GM20431 (cell line): ENCODE data around the gene DRD1.
"Not testable (repeated sequence)": the region's sequence is repeated elsewhere in the genome, so short reads cannot be mapped to it uniquely, and the experiment has no call there.

Source experiments
- in situ Hi-C: fragments of 300-500 bp; cut with MseI, MboI; formaldehyde crosslinking; loops from one replicate; pipeline ENCODE4 v1.15.0; 2020; ENCODE audit warnings: low sequenced_read_pairs; ENCODE audit not compliant: unreplicated experiment

Gene DRD1

DNA sequence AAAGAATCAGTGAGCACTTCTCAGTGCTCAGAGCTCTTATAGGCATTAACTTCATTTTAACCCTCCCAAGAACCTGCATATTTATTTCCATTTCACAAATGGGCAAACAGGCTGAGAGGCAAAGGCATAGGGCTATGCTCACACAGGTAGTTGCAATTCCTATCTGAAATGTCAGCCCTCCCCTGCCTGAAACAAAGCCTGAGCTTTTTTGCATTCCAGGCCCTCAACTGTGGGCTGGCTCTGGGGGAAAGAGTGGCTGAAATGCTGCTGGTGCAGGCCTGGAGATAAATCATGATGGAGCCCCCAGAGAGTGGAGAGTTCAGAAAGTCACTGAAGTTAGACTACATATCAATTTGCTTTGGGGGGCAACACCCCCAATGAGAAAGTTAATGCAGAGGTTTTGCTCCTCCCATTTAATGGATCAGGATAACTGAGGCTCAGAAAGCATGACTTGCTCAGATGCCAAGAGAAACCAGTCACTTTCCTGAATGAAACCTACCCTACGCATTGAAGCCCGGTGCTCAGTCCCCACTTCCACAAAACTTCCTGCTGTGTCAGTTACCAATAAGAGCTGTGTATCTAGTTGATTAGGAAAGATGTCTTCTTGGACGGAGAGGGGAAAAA, 5.6 kb downstream of the DRD1 start:
- in situ Hi-C loops = no loop called here

DNA sequence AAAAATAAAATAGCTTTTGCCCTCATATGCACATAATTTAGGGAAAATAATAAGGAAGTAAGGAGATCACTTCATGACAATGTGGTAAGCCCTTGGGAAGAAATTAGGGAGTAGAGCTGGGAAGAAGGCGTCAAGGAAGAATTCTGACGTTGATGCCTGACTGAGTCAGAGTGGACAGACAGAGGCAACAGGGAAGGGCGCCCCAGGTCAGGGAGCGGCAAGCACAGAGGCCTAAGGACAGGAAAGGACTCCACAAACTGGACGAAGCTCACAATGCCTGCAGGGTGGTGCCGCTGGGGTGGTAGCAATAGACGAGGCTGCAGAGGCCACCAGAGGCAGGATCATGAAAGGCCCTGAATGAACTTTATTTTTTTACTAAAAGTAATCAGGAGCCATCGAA, 7.6 kb downstream of the DRD1 start:
- in situ Hi-C loops = no loop called here

DNA sequence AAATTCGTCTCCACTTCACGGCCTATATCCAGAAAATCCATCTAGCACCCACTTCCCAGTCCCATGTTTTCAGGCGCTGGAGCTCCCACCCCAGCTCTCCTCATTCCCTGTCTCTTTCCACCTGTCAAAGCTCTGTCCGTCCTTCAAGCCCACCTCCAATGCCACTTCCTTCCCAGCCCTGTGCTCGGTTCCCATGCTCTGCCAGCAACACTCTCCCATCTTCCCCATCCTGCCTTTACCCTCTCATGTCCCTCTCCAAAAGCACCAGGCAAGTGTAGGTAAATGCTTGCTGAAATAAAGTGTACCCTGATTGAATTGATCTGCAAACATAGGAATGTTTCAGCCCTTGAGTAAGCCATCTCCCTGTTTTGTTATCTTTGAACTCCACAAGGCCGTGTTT, 9.2 kb downstream of the DRD1 start:
- in situ Hi-C loops = no loop called here

DNA sequence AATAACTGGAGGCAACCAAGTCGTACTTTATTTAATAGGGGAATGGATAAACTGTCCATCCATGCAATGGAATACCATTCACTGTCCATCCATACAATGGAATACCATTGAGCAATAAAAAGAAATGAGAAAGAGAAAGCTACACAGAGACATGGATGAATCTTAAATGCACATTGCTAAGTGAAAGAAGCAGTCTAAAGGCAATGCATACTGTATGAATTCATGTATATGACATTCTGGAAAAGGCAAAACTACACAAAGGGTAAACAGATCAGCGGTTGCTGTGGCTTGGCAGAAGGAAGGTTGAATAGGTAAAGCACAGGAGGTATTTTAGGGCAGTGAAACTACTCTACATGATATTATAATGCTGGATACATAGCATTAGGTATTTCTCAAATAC, 16.2 kb downstream of the DRD1 start:
- in situ Hi-C loops = no loop called here

DNA sequence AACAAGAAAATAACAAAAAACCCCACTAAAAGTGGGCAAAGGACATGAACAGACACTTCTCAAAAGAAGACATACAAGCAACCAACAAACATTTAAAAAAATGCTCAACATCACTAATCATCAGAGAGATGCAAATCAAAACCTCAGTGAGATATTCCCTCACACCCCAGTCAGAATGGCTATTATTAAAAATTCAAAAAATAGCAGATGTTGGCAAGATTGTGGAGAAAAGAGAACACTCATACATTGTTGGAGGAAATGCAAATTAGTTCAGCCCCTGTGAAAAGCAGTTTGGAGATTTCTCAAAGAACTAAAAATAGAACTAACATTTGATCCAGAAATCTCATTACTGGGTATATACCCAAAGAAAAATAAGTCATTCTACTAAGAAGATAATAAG, 19.4 kb downstream of the DRD1 start:
- in situ Hi-C loops = not testable (repeated sequence)

DNA sequence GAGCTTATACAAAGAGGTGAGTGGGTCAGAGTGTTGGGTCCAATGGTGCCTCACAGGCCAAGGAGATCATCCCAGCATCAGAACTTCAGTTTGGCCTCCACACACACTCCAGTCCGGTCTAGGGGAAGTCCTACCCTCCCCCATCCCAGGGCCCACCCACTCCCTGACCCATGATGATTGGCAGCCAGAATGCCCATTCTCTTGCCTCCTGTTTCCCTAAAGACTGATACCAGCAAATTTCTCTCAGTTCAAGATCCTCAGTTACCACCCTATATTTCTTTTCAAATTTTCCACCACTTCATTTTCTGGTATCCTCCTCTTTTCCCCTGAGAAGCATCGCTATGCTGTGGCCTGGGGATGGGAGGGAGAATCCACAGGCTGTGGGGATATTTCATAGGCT, 21.9 kb downstream of the DRD1 start:
- in situ Hi-C loops = no loop called here

DNA sequence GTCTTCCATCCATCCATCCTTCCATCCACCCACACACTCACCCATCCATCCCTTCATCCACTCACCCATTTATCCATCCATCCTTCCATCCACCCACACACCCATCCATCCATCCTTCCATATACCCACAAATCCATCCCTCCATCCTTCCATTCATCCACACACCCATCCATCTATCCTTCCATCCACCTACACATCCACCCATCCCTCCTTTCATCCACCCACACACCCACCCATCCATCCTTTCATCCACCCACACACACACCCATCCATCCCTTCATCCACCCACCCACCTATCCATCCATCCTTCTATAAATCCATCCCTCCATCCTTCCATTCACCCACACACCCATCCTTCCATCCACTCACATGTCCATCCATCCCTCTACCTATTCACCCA, 23.6 kb downstream of the DRD1 start:
- in situ Hi-C loops = no loop called here

DNA sequence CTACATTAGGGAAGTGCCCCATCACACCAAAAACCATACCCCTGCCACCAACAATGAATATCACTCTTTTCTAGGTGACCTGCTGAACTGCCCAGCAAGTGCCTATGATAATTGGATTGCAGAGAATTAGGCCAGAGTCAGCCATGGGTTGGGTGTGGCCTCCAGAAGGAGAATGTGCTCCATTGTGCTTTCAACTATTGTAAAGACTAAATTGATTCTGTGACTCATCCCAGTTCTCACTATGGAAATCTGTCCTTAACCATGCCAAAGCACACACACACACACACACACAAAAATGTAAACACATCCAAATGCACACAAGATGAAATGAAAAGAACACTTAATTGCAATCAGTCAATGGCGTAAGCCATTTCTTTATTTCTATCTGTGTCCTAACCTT, 25.7 kb downstream of the DRD1 start:
- in situ Hi-C loops = no loop called here

DNA sequence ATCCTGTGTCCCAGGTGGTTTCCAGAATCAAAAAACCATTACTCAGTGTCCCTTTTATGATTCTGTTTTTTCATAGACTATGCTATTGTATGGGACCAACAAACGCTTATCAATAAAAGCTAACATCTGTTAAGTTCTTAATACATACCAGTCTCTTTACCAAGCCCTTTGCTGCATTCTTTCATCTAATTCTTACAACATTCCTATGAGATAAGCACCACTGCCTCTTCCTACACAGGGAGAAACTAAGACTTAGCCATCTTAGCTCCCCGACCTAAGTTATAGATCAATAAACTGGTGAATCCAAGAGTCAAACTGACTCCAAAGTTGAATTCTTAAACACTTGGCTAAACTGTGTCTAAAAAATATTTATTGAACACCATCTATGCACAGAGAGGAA, 26.6 kb downstream of the DRD1 start:
- in situ Hi-C loops = no loop called here

DNA sequence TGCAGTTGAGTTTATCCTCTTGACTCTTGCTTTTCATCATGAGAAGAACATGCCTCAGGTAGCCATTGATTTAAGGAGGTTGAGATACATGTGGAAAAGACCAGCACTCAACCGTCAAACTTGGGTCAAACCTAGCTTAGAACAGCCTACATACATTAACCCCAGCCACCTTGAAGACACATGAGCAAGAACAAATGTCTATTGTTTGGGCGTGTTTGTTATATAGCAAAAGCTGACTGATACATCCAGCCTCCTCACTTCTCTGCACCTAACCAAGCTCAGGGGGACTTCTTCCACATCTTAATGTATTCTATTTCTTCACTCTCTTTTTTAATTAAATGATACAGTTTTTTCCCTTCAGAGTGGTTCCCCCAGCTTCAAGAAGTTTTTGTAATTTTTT, 28.7 kb downstream of the DRD1 start:
- in situ Hi-C loops = no loop called here

DNA sequence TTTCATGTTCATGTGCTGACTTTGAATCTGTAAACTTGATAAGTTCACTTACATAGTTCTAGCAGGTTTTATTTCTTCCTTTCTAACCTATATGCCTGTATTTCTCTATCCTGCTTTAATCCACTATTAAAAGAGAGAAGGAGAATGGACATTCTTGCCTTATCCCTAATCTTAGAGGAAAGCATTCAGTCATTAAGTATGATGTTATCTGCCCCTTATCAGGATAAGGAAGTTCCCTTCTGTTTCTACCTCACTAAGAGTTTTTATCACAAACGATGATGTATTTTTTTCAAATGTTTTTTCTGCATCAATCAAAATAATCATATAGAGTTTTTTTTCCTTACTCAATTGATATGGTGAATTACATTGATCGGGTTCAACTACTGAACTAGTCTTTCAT, 33.1 kb downstream of the DRD1 start:
- in situ Hi-C loops = no loop called here

DNA sequence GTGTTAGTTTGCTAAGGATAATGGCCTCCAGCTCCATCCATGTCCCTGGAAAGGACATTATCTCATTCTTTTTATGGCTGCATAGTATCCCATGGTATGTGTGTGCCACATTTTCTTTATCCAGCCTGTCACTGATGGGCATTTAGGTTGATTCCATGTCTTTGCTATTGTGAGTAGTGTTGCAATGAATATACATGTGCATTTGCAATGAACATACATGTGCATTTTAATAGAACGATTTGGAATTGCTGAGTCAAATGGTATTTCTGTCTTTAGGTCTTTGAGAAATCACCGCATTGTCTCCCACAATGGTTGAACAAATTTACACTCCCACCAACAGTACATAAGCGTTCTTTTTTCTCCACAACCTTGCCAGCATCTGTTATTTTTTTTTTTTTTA, 37.7 kb downstream of the DRD1 start:
- in situ Hi-C loops = no loop called here

DNA sequence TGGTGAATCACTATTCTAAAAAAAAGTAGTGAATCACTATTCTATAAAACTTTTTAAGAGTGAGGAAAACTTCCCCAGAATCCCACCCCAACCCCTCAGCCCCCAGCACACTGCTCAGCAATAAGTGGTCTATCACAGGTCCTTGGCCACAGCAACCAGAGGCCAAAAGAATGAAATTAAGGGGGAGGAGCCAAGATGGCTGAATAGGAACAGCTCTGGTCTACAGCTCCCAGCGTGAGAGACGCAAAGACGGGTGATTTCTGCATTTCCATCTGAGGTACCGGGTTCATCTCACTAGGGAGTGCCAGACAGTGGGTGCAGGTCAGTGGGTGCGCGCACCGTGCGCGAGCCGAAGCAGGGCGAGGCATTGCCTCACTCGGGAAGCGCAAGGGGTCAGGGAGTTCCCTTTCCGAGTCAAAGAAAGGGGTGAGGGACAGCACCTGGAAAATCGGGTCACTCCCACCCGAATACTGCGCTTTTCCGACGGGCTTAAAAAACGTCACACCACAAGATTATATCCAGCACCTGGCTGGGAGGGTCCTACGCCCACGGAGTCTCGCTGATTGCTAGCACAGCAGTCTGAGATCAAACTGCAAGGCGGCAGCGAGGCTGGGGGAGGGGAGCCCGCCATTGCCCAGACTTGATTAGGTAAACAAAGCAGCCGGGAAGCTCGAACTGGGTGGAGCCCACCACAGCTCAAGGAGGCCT, 46.2 kb downstream of the DRD1 start:
- in situ Hi-C loops = not testable (repeated sequence)

DNA sequence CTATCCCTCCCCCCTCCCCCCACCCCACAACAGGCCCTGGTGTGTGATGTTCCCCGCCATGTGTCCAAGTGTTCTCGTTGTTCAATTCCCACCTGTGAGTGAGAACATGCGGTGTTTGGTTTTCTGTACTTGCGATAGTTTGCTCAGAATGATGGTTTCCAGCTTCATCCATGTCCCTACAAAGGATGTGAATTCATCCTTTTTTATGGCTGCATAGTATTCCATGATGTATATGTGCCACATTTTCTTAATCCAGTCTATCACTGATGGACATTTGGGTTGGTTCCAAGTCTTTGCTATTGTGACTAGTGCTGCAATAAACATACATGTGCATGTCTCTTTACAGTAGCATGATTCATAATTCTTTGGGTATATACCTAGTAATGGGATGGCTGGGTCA, 48.6 kb downstream of the DRD1 start:
- in situ Hi-C loops = not testable (repeated sequence)

DNA sequence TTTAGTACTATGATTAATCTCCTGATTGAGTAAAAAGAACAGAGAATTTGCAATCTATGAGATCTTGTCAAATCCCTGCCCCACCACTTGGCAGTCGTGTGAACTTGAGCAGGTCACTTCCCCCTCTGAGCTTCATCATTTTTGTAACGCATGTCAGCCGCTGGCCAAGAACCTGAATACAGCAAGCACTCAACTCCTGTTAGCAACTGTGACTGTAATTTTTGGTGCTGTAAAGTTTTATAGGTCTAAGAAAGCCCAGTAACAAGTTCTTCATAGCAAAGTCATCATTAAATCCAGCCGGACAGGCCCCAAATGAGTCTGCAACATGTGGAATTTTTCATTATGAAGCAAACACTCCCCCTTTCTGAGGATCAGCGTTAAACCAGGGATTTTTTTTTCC, 49.4 kb downstream of the DRD1 start:
- in situ Hi-C loops = no loop called here

DNA sequence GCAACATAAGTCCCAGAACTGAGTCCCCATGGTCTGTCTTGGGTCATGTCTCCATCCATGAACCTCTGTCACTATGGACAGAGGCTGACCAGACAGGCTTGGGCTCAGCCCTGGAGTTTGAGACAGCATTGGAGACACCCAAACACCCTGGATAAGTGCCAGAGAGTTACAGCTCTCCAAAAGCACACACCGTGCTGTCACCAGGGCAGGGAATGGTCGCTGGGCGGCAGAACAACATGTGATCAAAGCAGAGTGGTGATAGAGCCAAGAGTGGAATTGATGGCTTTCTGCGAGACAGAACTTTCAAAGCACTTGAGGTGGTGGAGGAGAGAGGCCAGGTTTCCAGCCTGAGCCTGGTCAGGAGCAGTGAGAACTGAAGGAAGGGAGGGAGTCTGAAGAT, 50.1 kb downstream of the DRD1 start:
- in situ Hi-C loops = no loop called here

DNA sequence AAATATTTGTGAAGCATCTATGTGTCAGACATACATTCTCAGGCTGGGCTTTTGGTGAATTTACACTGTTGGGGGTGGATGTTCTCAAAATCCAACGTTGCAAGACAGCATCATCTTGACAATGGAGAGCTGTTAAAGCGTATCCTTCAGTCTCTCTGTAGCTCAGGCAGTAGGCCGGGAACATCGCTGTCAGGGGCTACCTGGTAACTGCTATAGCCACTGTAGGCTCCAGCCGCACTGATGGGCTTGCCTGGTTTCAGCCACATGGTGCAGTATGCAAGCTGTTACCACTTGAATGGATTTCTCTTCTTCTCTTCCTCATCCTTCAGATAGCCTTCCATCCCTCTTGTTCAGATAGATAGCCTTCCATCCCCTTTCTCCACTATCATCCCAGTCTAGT, 51.7 kb downstream of the DRD1 start:
- in situ Hi-C loops = no loop called here

DNA sequence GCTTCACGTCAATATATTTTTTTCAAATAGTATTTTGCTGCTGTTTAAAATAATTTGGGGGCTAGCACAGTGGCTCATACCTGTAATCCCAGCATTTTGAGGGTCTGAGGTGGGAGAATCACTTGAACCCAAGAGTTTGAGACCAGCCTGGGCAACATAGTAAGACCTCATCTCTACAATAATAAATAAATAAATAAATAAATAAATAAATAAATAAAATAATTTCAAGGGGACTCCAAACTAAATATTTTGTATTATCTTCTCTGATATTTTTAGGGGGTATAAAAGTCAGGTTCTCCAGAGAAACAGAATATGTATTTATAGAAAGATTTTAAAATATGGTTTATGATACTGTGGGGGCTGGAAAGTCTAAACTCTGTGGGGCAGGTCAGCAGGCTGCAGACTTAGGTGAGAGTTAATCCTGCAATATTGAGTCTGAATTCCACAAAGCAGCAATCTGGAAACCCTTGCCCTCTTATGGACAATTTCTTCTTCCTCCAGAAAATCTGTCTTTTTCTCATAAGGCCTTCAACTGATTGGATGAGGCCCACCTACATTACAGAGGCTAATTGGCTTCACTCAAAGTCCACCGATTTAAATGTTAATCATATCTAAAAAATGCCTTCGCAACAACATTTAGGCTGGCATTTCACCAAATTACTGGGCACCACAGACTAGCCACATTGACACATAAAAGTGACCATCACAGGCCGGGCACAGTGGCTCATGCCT, 53.5 kb downstream of the DRD1 start:
- in situ Hi-C loops = no loop called here
